HG03159 (cell line): ENCODE measurements around the gene PGS1.
"Not testable (repeated sequence)": the region's sequence is repeated elsewhere in the genome, so short reads cannot be mapped to it uniquely, and the experiment has no call there.

Experiments
- ATAC-seq: cut with Tn5 transposase; IDR thresholded peaks from one replicate; pipeline ENCODE4 v1.9.1; 2021; ENCODE audit warnings: mild to moderate bottlenecking, moderate library complexity; ENCODE audit not compliant: unreplicated experiment

Gene PGS1, protein sequence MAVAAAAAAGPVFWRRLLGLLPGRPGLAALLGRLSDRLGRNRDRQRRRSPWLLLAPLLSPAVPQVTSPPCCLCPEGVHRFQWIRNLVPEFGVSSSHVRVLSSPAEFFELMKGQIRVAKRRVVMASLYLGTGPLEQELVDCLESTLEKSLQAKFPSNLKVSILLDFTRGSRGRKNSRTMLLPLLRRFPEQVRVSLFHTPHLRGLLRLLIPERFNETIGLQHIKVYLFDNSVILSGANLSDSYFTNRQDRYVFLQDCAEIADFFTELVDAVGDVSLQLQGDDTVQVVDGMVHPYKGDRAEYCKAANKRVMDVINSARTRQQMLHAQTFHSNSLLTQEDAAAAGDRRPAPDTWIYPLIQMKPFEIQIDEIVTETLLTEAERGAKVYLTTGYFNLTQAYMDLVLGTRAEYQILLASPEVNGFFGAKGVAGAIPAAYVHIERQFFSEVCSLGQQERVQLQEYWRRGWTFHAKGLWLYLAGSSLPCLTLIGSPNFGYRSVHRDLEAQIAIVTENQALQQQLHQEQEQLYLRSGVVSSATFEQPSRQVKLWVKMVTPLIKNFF

GRCh38 chr17:78378225-78379130, at the start of gene PGS1:
Gene PGS1 (plus strand): TSS chr17:78378649. CDS start chr17:78378666, 17 bp downstream.
- no peak for ATAC-seq

DNA sequence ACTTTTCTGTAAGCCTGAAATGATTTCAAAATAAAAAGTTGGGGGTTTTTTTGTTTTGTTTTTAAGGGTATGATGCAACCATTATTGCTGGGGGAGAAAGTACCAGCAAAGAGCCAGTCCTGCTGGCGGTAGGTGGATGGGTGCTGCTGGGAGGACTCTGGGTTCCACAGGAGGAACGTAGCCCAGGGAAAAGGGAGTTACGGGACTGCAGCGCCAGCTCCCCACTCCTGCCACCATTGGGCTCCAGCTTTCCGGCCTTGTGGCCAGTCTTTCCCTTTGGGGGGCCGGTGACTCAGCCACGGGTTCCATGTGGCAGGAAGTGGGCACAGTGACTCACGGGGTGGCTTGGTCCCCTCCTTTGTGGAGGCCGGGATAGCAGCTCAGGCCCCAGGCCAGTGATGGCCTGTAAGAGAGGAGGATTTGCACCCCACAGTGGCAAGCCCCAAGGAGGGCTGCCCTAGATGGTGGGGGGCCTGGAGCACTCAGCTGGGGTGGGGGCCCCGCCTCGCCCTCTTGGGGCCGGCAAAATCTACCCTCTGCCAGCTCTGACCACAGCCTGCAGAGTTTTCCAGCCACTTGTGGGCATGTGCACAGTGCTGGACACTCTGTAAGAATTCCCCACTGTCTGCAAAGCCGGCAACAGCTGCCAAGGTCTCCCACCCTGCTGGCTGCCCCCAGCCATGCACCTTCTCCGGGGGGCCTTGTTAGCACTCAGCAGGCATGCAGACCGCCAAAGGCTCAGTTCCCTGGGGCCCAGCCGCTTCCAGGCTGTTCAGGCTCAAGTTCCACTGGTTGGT, 49.0 kb upstream of the PGS1 start:
- ATAC-seq: no peak

DNA sequence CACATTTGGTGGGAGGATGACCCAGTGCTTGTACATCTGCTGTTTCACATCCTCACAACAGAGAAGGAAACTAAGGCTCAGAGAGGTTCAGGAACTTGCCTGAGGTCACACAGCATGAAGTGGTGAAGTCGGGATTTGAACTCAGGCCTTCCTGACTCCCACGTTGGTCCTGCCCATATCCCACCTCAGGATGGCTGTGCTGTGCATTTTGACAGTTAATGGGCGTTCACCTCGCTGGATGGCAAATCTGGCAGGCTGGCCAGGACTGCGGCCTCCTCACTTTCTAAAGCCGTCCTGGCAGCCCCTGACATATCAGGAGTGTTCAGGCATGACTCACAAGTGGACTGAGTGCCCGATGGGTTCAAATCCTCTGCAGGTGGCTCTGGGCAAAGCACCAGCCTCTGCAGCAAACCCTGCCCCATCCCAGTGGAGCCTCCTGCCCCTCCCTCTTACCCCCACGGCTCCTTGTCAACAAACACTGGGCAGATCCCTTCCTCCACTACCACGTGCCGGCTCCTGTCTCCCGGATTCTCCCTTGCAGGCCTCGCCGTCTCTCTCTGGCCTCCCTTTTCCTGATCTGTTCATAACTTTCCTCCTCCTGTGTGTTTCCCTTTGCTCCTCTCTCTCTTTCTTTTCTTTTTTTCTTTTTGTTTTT, 47.8 kb upstream of the PGS1 start:
- ATAC-seq: no peak

DNA sequence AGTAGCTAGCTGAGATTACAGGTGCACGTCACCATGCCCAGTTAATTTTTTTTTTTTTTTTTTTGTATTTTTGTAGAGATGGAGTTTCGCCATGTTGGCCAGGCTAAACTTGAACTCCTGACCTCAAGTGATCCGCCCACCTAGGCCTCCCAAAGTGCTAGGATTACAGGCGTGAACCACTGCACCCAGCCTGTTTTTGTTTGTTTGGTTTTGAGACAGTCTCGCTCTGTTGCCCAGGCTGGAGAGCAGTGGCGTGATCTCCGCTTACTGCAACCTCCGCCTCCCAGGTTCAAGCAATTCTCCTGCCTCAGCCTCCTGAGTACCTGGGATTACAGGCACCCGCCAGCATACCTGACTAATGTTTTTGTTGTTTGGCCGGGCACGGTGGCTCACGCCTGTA, 47.1 kb upstream of the PGS1 start:
- not testable (repeated sequence) for ATAC-seq

DNA sequence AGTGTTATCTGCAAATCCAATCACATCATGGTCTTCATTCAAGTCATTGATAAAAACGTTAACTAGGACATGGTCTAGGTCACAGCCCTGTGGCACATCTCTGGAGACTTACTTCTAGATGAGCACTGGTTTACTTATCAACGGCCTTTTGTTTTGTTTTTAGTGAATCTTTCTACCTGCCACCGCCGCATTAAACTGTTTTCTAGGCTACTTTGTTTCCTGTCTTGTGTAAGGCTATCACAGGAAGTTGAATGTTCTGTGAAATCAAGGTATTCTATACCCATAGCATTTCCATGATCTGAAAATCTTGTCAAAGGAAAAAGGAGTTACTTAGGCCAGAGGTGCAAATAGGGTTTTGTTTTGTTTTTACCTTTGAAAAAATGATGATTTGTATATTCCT, 45.5 kb upstream of the PGS1 start:
- ATAC-seq: no peak

- no peak for ATAC-seq
Observed at GRCh38 chr17:78335209-78335608, 43.2 kb upstream of the PGS1 start.

DNA sequence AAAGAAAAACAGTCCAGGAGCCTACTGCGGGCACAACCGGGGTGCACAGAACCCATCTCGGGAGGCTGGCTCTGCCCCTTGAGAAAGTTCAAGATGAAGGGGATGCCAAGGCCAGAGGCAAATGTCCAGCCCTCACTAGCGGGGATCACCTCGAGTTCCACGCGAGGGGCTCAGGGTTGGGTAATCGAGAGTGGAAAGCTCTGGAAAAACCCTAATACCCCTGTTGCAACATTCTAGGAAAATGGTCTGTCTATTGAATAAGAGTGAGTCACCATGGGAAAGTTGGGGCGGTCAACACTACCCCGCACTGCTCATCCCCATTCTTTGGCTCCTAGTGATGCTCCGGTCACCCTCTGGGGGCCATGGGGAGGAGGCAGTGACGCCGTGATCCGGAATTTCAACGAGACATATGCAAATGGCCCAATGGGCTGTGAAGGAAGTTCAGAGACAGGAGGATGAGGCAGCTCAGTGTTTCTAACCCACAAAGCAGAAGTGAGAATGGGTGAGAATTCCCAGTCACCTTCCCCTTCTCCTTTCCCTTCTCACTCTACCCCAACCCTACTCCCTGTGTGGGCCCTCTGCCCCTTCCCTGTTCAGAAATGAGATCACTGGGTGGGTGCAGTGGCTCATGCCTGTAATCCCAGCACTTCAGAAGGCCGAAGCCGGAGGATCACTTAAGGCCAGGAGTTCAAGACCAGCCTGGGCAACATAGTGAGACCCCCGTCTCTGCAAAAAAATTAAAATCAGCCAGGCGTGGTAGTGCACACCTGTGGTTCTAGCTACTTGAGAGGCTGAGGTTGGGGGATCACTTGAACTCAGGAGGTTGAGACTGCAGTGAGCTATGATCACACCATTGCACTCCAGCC, 41.0 kb upstream of the PGS1 start:
- ATAC-seq: no peak

DNA sequence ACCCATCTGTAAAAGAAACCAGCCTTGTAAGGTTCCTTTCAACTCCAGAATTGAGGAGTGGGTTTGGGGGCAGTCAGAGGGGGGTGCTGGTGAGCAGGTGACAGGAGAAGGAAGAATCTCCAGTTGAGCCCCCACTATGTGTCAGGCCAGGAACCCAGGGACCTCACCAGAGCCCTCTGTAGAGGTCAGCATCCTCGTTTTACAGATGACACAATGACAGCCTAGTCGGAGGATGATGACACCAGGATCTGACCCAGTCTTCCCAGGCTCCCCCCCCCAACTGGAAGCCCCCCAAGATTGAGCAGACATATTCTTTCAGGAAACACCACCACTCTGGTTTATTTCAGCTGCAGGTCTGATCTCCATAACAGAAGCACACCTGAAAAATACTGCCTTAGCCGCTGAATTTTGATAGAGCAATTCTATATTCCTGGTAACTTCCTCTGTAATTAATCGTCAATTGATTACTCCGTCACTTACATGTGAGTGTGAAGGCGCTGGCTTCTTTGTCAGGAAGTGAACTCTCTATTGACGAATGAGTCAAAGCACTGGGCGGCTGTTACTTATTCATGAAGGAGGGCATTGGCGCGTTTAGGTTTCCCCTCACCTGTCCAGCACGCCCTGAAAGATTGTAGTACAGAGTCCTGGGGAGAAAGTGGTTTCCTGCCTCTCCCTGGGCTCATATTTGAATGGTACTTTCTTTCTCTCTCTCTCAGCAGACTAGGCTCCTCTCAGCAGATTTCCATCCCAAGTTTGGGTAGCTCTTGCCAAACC, 39.8 kb upstream of the PGS1 start:
- ATAC-seq: no peak

DNA sequence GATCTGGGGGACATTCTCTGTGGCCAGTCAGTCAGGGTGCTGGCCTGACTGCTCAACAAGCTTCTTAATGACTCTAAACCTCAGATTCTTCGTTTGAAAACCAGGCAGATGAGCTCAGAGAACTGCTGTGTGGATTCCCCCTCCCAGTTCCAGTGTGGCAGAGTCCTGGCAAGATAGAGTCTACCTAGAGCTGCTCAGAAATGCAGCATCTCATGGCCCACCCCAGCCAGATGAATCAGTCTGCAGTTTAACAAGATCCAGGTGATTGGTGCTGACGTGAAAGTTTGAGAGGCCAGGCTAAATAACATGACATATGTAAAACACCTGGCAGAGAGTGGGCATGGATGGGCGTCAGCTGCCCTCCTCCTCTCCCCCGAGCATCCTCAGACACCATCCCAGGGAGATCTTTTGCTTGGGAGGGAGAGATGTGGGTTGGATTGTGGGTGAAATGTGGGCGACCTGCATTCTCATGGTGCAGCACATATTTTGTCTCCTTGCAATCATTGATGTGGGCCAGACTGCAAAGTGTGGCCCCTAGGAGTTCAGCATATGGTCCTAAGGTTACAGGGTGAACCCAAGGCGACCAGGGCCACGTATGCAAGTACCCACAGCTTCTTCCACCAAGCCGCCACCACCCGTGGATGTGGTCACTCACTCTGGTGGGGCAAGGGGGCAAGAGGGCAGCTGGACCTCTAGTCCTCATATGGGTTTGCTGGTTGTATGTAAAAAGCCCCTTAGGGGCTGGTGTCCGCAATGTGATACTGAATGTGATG, 38.1 kb upstream of the PGS1 start:
- no peak for ATAC-seq

DNA sequence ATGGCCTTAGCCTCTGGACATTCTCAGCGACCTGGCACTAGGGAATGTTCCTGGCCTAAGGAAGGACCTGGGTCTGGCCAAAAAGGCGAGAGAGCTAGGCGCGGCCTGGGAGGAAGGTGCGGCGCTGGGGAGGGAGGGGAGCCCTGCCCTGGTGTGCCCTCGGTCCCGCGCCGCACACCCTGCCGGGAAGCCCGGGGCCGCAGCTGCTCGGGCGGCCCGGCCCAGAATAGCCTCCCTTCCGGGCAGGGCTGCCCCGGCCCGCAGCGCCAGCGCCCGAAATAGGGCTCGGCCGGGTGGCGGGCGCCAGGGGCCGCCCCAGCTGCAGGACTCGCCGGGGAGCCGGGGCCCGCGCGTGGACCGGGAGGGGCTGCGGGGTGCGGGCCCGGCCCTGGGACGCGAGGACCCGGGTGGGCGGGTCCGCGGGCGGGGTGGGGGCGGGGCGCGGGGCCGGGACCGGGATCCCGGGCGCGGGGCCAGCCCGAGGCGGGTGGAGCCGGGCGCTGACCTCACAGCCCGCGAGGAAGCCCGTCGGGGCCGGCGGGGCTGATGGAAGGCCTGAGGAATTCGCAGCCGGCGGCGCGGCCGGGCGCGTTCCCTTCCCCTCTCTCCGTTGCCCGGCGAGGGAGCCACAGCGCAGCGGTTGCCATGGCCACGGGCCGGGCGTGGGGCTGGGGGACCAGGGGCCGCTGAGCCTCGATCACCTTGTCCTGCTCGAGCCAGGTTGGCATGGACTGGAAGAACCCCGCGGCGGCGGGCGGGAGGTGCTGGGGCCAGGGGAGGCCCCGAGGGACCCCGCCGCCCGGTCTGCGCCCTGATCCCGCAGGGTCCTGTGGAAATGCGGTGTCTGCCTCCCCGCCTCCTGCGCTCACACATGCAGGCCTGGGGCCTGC, 36.6 kb upstream of the PGS1 start:
- no peak for ATAC-seq

- no peak for ATAC-seq
Observed at GRCh38 chr17:78342449-78343186, 35.8 kb upstream of the PGS1 start.

DNA sequence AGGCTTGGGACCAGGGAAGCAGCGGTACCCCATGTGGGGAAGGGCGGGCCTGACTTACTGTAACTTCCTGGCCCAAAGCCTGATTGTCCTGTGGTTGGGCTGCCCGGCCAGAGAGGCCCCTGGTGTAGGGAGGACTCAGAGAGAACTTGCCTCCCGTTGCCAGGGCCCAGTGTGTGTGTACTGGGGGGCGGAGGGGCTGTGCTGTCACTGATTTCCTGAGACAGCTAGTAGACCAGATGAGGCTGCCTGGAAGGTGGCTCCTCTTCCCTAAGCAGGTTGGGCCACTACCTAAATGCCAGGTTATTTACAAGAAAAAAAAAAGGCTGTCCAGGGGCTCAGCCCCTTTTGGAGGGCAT, 35.3 kb upstream of the PGS1 start:
- no peak for ATAC-seq

DNA sequence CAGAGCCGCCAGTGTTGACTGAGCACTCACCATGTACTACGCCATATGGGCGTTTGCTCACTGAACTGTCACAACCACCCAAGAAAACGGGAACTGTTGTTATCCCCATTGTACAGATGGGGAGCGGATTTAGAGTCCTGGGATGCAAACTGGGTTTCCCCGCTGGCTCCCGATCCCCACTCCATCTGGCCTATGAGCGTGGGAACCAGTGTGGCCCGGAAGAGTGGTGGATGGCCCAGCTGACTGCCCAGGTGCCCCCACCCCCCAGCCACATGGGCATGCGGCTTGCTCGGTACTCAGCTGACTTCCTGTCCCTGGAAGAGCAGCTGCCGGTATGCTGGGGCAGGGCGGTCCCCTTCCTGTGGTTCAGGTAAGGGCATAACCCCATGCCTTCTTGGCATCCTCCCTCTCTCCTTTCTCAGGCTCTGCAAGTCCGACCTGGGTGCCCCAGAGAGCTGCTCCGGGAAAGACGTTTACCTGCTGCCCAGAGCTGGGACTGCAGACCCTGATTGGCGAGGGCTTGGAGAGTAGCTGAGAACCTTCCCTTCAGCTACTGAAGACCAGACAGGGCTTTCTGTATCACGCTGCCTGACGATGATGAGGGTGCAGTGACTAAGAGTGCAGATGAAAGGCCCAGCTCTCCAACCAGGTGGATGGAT, 34.8 kb upstream of the PGS1 start:
- peak; percentile 41 for ATAC-seq

GRCh38 chr17:78344666-78345065, 33.8 kb upstream of the PGS1 start:
- ATAC-seq: no peak

GRCh38 chr17:78345172-78345571, 33.3 kb upstream of the PGS1 start:
- ATAC-seq: no peak
